Skeletal muscle tissue (tissue), 4 donors: ENCODE measurements around the gene OTOP1. TPM values are rescaled to one million over a fixed set of nuclear protein-coding genes. Genes with fewer than 3 reads are reported as not detected.
A peak's percentile ranks its signal among the peaks of the same experiment; 100 is the strongest.
"Not testable (repeated sequence)": the region's sequence is repeated elsewhere in the genome, so short reads cannot be mapped to it uniquely, and the experiment has no call there.

Experiments used
- H3K27ac ChIP-seq: one replicate; pipeline ENCODE4 v1.7.0; 2013; ENCODE audit warnings: mild to moderate bottlenecking, low read depth, low read length, inconsistent platforms
- H3K27me3 ChIP-seq, 3 donors: one replicate each; pipeline ENCODE4 v1.7.0; 2013; ENCODE audit warnings: low read length in 3 of 3; ENCODE audit not compliant: control insufficient read depth in 3 of 3, insufficient read depth in 3 of 3
- H3K36me3 ChIP-seq, 3 donors: one replicate each; pipeline ENCODE4 v1.7.0; 2013; ENCODE audit warnings: low read length in 3 of 3; ENCODE audit not compliant: control insufficient read depth in 3 of 3, insufficient read depth in 3 of 3
- H3K4me1 ChIP-seq, 3 donors: one replicate each; pipeline ENCODE4 v1.7.0; 2013; ENCODE audit warnings: low read length in 3 of 3, mild to moderate bottlenecking in 3 of 3; ENCODE audit not compliant: control insufficient read depth in 3 of 3, insufficient read depth in 3 of 3
- H3K4me3 ChIP-seq, 3 donors: one replicate each; pipeline ENCODE4 v1.7.0; 2013; ENCODE audit warnings: low read length in 3 of 3
- H3K9ac ChIP-seq, 3 donors: one replicate each; pipeline ENCODE4 v1.7.0; 2013; ENCODE audit warnings: low read length in 3 of 3, mild to moderate bottlenecking in 3 of 3, moderate library complexity in 2 of 3, low read depth in 1 of 3
- H3K9me3 ChIP-seq, 3 donors: one replicate each; pipeline ENCODE4 v1.7.0; 2013; ENCODE audit warnings: low read length in 3 of 3; ENCODE audit not compliant: control insufficient read depth in 3 of 3
- total RNA-seq: library from RNA; depleted of rRNA; stranded (reverse); fragments of >200 nt; gene quantifications from one replicate; pipeline ENCODE4 v1.2.3, GENCODE V29; 2014
- donor health status: Osteomylitis.

Gene OTOP1
- total RNA-seq, 1 donor from 2014 or later, result not detected

- H3K36me3 ChIP-seq, result no peaks in the 10 kb centered on the region
- H3K4me1 ChIP-seq, result peaks cover 0 to 6% (median 0%) of the 10 kb centered on the region in 3 donors
- no peak overlapping the region for H3K4me3 ChIP-seq
- H3K9ac ChIP-seq, result no peak overlapping the region
- H3K27ac ChIP-seq, result no peak overlapping the region
- no peaks in the 10 kb centered on the region for H3K9me3 ChIP-seq
- peaks cover 6 to 11% (median 7%) of the 10 kb centered on the region in 3 donors for H3K27me3 ChIP-seq
Measured at GRCh38 chr4:4259484-4260100, 32.9 kb upstream of the OTOP1 start.

- H3K27ac ChIP-seq, H3K36me3 ChIP-seq, H3K9ac ChIP-seq, H3K4me1 ChIP-seq, H3K9me3 ChIP-seq, H3K4me3 ChIP-seq: not testable (repeated sequence)
- peaks cover 7 to 11% (median 9%) of the 10 kb centered on the region in 3 donors for H3K27me3 ChIP-seq
Measured at GRCh38 chr4:4257705-4258104, 31.0 kb upstream of the OTOP1 start.

GRCh38 chr4:4256799-4257198 lies 30.1 kb upstream of the OTOP1 start:
- Histone ChIP-seq H3K27ac (no peak overlapping the region), H3K9me3 (no peaks in the 10 kb centered on the region), H3K9ac (no peak overlapping the region)

GRCh38 chr4:4254666-4255065 lies 27.9 kb upstream of the OTOP1 start:
- no peaks in the 10 kb centered on the region for H3K36me3 ChIP-seq
- no peaks in the 10 kb centered on the region for H3K9me3 ChIP-seq
- peaks cover 0 to 6% (median 0%) of the 10 kb centered on the region in 3 donors for H3K4me1 ChIP-seq
- no peak overlapping the region for H3K4me3 ChIP-seq
- no peak overlapping the region for H3K9ac ChIP-seq
- H3K27ac ChIP-seq, result no peak overlapping the region
- H3K27me3 ChIP-seq, result peaks cover 7 to 14% (median 11%) of the 10 kb centered on the region in 3 donors

More at GRCh38 chr4:4256799-4257198, 30.1 kb upstream of the OTOP1 start:
- H3K4me3 ChIP-seq, result no peak overlapping the region
- no peaks in the 10 kb centered on the region for H3K36me3 ChIP-seq
- peaks cover 7 to 11% (median 9%) of the 10 kb centered on the region in 3 donors for H3K27me3 ChIP-seq
- H3K4me1 ChIP-seq, result peaks cover 0 to 6% (median 0%) of the 10 kb centered on the region in 3 donors

GRCh38 chr4:4254199-4254598 lies 27.5 kb upstream of the OTOP1 start:
- peaks cover 0 to 2% (median under 1%) of the 10 kb centered on the region in 3 donors for H3K4me1 ChIP-seq
- H3K9me3 ChIP-seq, result no peaks in the 10 kb centered on the region
- H3K27ac ChIP-seq, result no peak overlapping the region
- H3K9ac ChIP-seq, result no peak overlapping the region
- peaks cover 7 to 14% (median 11%) of the 10 kb centered on the region in 3 donors for H3K27me3 ChIP-seq
- no peak overlapping the region for H3K4me3 ChIP-seq
- no peaks in the 10 kb centered on the region for H3K36me3 ChIP-seq

- H3K9ac ChIP-seq, result no peak overlapping the region
- H3K4me1 ChIP-seq, result peaks cover 12 to 22% (median 14%) of the 10 kb centered on the region in 3 donors
- peaks cover 6 to 11% (median 7%) of the 10 kb centered on the region in 3 donors for H3K36me3 ChIP-seq
- H3K4me3 ChIP-seq, result no peak overlapping the region
- peaks cover 0 to 9% (median 0%) of the 10 kb centered on the region in 3 donors for H3K27me3 ChIP-seq
- no peak overlapping the region for H3K27ac ChIP-seq
- no peaks in the 10 kb centered on the region for H3K9me3 ChIP-seq
Measured at GRCh38 chr4:4249866-4250265, 23.1 kb upstream of the OTOP1 start.

GRCh38 chr4:4249342-4249741 lies 22.6 kb upstream of the OTOP1 start:
- Histone ChIP-seq H3K9ac (peak overlapping the region in 1 of 3 donors; percentile 97), H3K36me3 (peaks cover 10 to 16% (median 12%) of the 10 kb centered on the region in 3 donors), H3K4me3 (peak overlapping the region in 2 of 3 donors; percentile 83 to 86), H3K4me1 (peaks cover 12 to 22% (median 14%) of the 10 kb centered on the region in 3 donors)
- not testable (repeated sequence) for H3K9me3 ChIP-seq, H3K27ac ChIP-seq, H3K27me3 ChIP-seq

- peaks cover 10 to 21% (median 16%) of the 10 kb centered on the region in 3 donors for H3K36me3 ChIP-seq
- peak overlapping the region; percentile 96 to 97 (median 97) for H3K9ac ChIP-seq
Measured at GRCh38 chr4:4248885-4249203, 22.1 kb upstream of the OTOP1 start.

GRCh38 chr4:4248029-4248884 lies 21.5 kb upstream of the OTOP1 start, which contains the start of gene TMEM128:
Gene TMEM128, minus strand, starts transcription at chr4:4248223. Its CDS starts 21 bp downstream, at chr4:4248202.
- H3K9me3 ChIP-seq, result no peaks in the 10 kb centered on the region
- H3K4me1 ChIP-seq, result peaks cover 12 to 22% (median 14%) of the 10 kb centered on the region in 3 donors
- H3K27ac ChIP-seq, result peak within 1 kb of the TSS; percentile 90
- peak within 1 kb of the TSS; percentile 96 to 97 (median 97) for H3K9ac ChIP-seq
- peaks cover 0 to 5% (median 0%) of the 10 kb centered on the region in 3 donors for H3K27me3 ChIP-seq
- peaks cover 11 to 27% (median 21%) of the 10 kb centered on the region in 3 donors for H3K36me3 ChIP-seq
- H3K4me3 ChIP-seq, result peak within 1 kb of the TSS; percentile 83 to 92 (median 86)

More at GRCh38 chr4:4248885-4249203, 22.1 kb upstream of the OTOP1 start:
- peaks cover 12 to 22% (median 14%) of the 10 kb centered on the region in 3 donors for H3K4me1 ChIP-seq
- peak overlapping the region; percentile 90 for H3K27ac ChIP-seq
- H3K9me3 ChIP-seq, result no peaks in the 10 kb centered on the region
- H3K4me3 ChIP-seq, result peak overlapping the region; percentile 83 to 92 (median 86)
- peaks cover 0 to 5% (median 0%) of the 10 kb centered on the region in 3 donors for H3K27me3 ChIP-seq
